A204.1 (cell line): ENCODE results near the gene DHX35.
"Not testable (repeated sequence)": the region's sequence is repeated elsewhere in the genome, so short reads cannot be mapped to it uniquely, and the experiment has no call there.

Source experiments
- FAIRE-seq: peaks from 2 replicates; lab custom pipeline; 2012; peaks lifted over from hg19 to GRCh38; lab: Jason Lieb, UNC

Gene DHX35

DNA sequence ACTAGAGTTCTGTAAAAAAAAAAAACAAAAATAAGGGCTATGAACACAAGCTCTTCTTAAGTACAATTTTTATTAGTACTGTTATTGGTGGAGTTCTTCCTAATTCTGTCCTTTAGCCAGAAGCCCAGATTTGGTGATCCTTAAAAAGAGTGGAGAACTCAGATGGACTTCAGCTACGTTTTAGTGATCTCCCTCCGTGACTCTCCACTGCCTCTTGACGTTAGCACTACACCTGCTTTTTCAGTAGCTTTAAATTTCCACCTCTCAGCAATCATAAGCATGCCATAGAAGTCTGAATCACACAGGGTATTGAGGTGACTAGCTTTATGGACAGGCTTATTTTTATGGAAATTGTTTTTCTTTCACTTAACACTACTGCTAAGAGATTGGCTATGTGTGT, 17.7 kb downstream of the DHX35 start:
- no peak for FAIRE-seq

DNA sequence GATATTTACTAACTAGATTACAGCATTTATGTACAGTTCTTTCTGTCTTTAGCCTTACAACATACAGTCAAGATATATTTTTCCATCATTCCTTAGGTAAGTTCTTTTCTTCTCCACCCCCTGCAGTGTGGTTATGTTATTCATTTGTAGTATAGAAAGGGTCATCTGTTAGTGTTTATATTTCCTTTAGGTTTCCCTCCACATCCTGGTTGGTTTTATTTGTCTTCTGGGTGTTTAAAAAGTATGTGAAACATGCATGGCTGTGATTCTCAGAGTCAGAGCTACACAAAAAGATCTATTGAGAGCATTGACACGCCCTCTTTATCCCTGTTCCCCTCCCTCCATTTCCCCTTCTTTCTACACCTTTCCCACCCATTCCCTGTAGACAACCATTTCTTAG, 20.1 kb downstream of the DHX35 start:
- FAIRE-seq: no peak

DNA sequence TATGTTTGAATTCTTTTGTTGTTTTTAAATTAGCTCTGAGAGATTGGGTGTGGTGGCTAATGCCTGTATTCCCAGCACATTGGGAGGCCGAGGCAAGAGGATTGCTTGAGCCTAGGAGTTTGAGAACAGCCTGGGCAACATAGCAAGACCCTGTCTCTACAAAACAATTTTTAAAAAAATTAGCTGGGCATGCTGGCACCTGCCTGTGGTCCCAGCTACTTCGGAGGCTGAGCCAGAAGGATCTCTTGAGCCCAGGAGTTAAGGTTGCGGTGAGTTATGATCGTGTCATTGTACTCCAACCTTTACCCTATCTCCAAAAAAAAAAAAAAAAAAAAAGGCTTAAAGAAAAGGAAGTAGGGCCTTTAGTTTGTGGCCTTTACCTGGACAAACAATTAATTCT, 22.9 kb downstream of the DHX35 start:
- no peak for FAIRE-seq

DNA sequence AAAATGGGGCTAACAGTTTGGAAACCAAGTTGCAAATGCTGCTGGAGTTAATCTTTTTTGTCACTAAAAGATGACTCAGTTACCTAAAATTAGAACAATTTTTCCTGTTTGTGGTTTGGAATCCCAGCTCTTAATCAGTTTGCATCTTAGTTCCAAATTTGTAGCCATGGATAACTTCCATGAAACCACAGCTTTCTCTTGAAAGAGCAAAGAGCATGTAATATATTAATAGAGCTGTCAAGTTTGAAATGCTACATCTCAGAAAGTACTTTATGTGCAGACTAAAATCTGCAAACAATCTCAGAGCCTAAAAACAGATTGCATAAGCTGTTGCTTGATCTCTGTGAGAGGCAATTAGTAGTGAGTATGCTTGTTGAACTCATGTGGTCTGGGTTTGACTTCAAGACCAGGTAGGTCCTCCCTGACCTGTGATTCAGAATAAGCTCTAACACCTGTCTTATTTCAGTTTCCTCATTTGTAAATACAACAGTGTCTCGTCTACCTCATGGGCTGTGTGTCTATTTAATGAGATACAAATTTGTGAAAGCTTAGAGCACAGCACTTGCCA, 23.5 kb downstream of the DHX35 start:
- FAIRE-seq: no peak

DNA sequence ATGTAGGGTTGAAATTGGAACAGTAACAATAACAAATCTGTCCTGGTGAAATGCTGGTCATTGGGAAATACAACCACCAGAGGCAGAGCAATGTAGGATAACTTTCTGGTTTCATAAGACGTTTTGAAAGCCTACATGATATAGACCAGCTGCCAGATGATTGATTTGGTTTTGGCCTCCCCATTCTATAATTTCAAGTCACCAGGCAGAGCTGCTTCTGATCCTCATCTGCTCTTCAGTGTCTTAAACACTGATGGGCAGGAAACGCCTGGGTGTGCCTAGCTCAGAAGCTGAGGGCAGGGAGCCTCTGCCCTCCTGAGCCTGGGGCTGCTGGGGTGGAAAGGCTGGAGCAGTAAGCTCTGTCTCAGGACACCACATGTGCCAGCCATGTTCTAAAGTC, 24.5 kb downstream of the DHX35 start:
- no peak for FAIRE-seq

DNA sequence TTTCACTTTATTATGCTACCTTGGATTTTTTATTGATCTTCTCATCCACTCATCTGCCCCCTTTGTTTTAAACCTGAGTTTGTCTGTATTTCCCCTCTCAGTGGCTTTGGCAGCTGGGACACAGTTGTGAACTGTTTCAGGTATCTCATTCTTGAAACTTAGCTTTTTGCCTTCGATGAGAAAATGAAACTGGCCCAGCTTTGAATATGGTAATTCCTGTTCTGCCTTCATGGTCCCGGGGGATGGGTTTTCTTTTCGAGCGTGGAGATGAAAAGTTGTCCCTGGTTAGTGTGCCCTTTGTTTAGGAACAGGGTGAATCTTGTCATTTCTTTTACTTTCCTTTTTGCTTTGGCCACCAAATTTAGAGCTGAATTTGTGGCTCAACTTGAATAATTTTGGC, 25.6 kb downstream of the DHX35 start:
- FAIRE-seq: no peak

DNA sequence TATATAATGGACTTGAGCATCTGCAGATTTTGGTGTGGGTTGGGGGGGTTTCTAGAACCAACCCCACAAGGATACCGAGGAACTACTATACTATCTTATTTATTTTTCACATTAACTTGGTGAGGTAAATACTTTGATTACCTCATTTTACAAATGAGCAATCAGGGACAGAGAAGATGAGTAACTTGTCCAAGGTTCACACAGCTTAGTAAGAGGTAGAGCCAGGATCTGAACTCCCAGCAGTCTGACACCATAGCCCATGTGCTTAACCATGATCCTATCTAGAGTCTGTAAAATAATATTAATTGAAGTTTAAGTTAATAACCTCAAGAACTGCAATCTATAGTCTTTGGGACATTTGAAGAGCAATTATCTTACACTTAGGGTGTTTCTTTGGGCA, 28.6 kb downstream of the DHX35 start:
- no peak for FAIRE-seq

DNA sequence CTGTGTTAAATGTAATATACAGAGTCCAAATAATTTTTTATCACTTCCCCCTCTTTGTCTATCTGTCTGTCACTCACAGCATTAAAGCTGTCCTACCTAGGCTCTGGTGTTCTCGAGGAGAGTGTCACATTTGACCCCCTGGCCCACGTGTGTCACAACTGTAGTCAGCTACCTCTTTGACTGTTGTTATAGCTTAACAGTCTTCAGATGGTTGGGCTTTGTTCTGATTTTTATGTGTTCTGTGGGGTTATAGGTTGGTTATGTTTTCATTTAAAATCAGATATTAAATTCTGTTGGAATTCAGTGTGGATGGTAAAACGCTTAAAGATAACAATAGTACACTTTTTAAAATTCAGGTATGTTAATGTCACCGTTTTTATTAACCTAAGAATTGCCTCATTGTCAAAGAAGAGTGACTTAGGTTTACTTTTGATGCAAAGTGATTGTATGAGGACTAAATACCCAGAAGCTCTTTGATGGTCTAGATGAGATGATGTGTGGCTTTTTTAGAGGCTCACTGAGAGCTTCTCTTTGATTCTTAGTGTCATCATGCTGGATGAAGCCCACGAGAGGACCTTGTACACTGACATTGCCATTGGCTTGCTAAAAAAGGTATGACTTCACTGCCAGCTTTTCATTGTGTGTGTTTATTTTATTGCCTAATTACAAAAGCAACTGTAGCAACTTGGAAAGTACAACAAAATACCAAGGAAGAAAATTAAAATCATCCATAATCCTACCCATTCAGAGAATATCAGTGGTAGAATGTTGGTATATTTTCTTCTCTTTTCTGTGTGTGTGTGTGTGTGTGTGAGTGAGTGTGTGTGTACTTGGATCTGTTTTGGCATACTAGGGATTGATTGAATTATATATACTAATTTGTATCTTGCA, 29.9 kb downstream of the DHX35 start:
- no peak for FAIRE-seq

DNA sequence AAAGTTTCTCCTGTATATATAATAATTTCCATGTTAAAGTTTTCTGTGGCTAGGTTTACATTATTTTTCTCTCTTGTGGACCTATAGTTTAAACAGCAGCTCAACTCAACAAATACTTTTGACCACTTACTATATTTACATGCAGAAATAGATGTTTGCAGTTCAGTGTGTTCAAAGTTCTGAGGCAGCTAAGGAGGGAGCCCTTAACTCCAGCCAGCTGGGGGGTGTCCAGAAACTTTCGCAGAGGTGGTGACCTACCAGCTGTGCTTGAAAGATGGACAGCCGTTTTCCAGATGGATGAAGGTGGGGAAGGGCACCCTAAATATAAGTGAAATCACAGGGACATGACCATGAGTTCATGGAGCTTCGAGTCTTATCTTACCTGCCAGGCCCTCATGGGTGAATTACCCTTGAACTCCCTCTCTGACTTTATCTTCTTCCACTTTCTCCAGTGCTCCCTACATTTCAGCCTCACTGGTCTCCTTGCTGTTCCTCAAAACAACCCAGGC, 33.4 kb downstream of the DHX35 start:
- FAIRE-seq: no peak

DNA sequence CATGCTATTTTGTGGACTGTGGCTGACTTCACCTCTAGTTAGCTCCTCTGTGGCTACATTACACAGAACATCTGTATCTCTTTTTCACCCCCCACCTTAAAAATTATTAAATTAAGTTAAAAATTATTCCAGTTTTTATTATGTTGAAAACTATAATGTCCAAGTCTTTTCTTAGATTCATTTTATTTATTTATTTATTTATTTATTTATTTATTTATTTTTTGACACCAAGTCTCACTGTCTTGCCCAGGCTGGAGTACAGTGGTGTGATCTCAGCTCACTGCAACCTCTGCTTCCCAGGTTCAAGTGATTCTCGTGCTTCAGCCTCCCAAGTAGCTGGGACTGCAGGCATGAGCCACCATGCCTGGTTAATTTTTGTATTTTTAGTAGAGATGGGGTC, 34.7 kb downstream of the DHX35 start:
- not testable (repeated sequence) for FAIRE-seq

DNA sequence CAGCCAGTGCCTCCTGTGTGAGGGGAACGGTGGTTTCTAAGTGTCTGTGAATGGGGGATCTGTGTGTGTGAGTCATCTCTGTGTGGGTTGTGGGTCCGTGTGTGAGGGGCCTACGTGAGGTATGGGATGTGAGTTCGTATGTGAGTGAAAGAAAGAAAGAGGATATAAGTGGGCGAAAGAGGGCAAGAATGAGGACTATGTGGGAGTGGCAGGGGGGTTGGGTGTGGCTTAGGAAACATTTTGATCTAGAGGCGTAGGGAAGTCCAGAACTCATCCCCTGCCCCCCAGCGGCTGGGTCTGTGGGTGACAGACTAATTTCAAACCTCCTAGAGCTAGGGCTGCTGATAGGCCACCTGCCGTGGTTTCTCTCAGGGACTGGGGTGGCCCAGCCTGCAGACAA, 35.5 kb downstream of the DHX35 start:
- FAIRE-seq: no peak

DNA sequence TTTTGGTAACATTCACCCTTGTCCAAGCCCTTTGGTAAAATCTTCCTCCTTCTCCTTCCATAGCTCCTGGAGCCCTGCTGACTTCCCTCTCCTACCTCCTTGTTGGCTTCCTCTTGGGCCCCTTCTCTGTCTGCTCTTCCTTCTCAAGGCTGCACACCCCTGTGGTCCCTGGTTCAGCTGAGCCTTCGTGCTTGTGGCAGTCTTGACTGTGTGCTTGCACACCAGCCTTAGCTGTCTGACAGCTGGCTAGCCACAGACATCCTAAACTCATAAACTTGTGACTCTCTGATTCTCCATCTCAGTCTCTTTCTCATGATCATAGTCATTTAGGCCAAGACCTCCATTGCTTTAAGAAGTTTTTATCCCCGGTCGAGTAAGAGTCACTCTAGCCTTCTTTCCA, 37.1 kb downstream of the DHX35 start:
- no peak for FAIRE-seq

DNA sequence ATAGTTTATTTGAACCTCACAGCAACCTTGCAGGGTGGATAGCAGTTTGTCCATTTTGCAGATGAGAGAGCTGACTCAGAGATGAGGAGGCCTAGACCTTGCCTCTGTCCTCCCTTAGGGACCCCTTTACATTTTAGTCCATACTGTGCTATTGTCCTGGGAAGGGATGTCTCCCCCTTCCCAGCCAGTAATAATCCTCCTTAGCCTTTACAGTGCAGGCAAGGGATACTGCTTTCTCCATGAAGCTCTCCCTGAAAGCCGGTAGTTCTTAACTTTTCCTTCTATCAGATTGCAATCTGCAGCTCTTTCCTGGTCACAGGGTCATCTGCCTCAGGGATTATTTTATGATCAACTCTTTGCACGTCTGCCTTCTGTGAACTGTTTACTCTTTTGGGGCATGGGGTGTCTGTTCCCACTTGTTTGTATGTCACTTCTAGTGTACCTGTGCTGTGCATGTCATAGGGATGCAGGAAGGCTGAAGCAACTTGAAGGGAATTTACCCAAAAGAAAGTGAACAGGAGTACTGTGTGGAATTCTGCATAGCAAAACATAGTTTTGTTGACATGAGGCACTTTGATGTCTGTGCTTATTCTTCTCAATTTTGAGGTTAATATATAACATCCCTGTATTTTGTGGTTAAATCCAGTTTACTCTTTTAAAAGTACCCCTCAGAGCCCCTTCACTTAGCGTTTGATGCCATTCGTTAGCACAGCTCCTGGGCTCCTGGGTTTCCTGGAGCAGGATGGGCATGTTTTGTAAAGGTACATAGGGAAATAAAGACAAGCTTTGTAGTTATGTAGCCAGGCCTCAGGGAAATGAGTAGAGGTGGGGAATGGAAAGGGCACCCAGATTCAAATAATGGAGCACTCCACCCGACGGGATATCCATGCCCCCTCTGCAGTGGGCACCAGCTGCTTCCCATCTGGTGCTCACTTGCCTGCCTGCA, 38.1 kb downstream of the DHX35 start:
- FAIRE-seq: no peak

DNA sequence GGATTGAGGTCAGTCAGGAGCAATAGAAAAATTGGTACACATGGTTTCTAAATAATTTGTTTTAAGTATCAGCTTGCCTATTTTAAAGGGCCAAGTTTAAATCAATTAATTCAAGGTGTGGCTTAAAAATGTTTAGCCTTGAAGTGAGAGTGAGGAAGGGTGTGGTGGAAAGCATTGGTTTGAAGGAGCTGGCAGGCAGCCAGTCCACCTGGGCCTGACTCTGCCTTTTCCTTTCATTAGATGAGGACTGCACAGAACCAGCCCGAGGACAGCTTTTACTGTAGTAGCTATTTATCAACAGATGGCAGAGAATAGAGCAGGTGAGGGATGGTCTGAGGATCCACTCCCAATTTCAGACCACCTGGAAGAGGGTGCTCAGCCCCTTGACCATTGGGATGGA, 42.4 kb downstream of the DHX35 start:
- no peak for FAIRE-seq

DNA sequence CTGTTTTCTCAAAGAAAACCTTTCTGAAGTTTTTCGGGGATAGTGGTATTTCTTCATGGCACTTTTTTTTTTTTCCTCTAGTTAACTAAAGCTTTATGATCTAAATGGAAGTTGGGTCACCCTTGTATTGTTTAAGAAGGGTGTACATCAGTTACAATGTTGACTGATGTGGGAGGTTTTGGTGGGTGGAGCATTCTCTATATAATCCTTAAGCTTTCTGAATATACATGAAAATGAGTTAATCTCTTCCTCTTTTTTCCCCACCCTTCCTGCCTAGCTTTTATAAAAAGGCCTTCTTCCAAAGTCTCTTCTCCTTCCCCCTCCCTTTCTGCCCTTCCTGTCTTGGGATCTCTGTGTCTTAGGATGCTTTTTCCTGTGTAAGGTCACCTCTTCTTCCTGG, 47.2 kb downstream of the DHX35 start:
- FAIRE-seq: no peak

DNA sequence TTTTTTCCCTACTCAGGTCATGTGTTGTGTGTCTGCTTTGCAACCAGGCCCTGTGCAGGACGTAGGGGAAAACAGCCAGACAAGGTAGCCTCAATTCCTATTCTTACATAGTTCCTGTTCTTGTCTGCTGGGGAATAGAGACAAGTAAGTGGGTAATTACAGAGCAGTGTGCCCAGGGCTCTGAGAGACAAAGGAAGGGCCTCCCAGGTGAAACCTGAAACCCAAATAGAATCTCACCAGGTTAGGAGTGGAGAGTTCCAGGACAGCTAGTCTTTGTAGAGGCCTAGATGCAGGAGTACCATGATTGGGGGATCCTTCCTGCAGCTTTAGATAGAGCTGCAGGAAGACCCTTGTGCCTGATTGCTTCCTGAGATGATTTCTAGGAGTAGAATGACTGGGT, 48.4 kb downstream of the DHX35 start:
- no peak for FAIRE-seq

DNA sequence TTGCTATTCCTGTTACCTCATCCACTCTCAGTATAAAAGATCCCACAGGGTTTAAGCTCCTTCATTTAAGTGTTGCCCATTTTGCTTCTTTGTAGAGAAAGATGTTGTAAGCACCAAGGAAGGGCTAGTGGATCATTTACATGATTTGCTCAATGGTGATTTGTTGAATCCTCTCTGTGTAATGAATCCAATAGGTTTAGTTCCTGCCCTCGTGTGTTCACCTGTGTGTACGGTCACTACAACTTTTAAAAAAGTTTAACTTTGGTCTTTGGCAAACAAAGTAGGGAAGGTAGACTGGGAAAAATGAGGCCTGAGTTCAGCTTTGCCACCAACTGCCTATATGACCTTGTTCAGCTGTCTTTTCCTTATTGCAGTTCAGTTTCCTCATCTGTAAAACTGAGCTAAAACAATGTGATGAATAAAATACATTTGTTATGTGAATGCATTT, 51.5 kb downstream of the DHX35 start:
- no peak for FAIRE-seq

DNA sequence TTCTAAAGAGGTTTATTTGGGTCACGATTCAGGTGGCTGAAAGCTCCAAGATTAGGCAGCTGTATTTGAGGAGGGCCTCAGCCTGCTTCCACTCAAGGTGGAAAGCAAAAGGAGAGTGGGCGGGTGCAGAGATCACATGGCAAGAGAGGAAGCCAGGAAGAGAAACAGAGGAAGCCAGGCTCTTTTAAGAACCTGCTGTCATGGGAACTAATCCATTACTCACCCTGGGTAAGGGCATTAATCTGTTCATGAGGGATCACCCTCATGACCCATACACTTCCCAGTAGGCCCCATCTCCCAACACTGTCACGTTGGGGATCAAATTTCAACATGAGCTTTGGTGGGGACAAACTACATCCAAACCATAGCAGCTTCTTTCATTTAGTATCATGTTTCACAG, 53.9 kb downstream of the DHX35 start:
- no peak for FAIRE-seq

DNA sequence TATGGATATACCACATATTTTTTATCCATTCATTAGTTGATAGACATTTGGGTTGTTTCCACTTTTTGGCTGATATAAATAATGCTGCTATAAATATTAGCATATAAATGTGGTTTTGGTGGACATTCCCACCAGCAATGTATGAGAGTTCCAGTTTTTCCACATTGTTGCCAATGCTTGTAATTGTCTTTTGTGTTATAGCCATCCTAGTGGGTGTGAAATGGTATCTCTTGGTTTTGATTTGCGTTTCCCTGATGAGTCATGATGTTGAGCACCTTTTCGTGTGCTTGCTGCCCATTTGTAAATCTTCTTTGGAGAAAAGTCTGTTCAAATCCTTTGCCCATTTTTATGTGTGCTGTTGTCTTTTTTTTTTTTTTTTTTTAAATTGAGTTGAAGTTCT, 54.4 kb downstream of the DHX35 start:
- no peak for FAIRE-seq

DNA sequence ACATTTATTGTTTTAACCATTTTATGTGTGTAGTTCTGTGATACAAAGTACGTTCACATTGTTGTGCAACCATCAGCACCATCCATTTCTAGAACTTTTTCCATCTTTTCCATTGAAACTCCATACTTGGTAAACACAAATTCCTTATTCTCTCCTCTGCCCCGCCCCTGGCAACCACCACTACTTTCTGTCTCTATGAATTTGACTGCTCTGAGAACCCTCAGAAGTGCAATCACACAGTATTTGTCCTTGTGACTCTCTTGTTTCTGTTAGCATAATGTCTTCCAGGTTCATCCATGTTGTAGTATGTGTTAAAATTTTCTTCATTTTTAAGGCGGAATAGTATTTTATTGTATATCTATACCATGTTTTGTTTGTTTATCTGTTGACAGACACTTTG, 56.9 kb downstream of the DHX35 start:
- FAIRE-seq: no peak

DNA sequence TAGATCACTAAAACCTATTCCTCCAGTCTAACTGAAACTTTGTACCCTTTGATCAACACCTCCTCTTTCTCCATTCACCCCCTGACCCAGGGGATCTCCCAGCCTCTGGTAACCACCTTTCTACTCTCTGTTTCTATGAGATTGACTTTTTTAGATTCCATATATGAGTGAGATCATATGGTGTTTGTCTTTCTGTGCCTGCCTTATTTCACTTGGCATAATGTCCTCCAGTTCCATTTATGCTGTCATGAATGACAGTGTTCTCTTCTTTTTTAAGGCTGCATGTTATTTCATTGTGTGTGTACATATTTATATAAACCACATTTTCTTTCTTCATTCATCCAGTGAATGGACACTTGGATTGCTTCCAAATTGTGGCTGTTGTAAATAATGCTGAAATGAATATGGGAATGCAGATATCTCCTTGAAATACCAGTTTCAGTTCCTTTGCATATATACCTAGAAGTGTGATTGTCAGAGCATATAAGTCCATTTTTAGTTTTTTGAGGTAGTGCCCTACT, 57.7 kb downstream of the DHX35 start:
- FAIRE-seq: no peak

DNA sequence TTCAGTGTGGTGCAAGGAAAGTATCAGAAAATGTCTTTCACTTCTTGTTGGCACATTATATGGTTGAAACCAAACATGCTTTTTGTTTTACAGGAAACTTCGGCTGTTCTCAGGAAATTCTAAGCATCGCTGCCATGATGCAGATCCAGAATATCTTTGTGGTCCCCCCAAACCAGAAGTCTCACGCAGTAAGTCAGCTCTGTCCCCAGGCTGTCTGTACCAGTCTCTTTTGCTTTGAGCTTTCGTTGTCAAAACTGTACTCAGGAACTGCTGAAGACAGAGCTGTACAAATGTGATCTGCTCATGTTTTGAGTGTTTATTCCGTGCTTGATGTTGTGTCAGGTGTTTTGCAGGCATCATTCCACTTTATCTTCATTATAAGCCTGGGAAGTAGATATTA, 59.6 kb downstream of the DHX35 start:
- no peak for FAIRE-seq

DNA sequence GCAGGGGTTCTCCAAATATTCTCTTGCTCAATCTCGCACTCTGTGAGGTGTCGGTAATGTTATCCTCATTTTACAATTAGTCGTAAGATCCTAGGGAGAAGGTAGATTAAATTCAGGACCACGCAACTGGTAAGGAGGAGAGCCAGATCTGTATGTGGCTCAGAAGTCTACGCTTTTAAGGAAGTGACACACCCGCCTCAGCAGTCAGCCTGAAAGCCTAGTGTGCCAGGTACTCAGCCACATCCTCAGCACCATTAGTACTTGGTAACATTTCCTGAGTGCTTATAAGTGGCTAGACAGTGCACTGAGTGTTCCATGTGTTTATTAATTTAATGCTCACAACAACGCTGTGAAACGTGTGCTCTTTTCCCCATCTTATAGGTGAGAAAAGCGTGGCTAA, 63.7 kb downstream of the DHX35 start:
- FAIRE-seq: no peak
